HG03460 (cell line): ENCODE results near the gene NABP1.
"Not testable (repeated sequence)": the region's sequence is repeated elsewhere in the genome, so short reads cannot be mapped to it uniquely, and the experiment has no call there.

ENCODE experiments used
- ATAC-seq: cut with Tn5 transposase; IDR thresholded peaks from one replicate; pipeline ENCODE4 v1.9.1; 2021; ENCODE audit not compliant: unreplicated experiment

Gene NABP1

GRCh38 chr2:191677646-191678436, at the start of gene NABP1:
TSS of gene NABP1 (plus strand) at chr2:191678136. CDS start at chr2:191678615, 479 bp downstream.
- ATAC-seq = peak; percentile 64

GRCh38 chr2:191629001-191629453, 48.9 kb upstream of the NABP1 start:
- no peak for ATAC-seq

- no peak for ATAC-seq
These were observed 47.8 kb upstream of the NABP1 start for GRCh38 chr2:191629976-191630712.

GRCh38 chr2:191631754-191632153, 46.2 kb upstream of the NABP1 start:
- no peak for ATAC-seq

GRCh38 chr2:191632426-191632825, 45.5 kb upstream of the NABP1 start:
- no peak for ATAC-seq

GRCh38 chr2:191634791-191635190, 43.1 kb upstream of the NABP1 start:
- ATAC-seq = no peak

- ATAC-seq = peak; percentile 77
These were observed 42.4 kb upstream of the NABP1 start for GRCh38 chr2:191635333-191636234.

- no peak for ATAC-seq
These were observed 41.7 kb upstream of the NABP1 start for GRCh38 chr2:191636235-191636543.

- no peak for ATAC-seq
These were observed 41.4 kb upstream of the NABP1 start for GRCh38 chr2:191636586-191636985.

GRCh38 chr2:191637182-191638078, 40.5 kb upstream of the NABP1 start:
- ATAC-seq = peak; percentile 65

GRCh38 chr2:191638079-191638801, 39.7 kb upstream of the NABP1 start:
- no peak for ATAC-seq

- no peak for ATAC-seq
These were observed 39.1 kb upstream of the NABP1 start for GRCh38 chr2:191638802-191639172.

GRCh38 chr2:191641609-191642008, 36.3 kb upstream of the NABP1 start:
- ATAC-seq = no peak

GRCh38 chr2:191642541-191642940, 35.4 kb upstream of the NABP1 start:
- ATAC-seq = no peak

- no peak for ATAC-seq
These were observed 34.5 kb upstream of the NABP1 start for GRCh38 chr2:191643429-191643828.

GRCh38 chr2:191644613-191645012, 33.3 kb upstream of the NABP1 start:
- not testable (repeated sequence) for ATAC-seq

- no peak for ATAC-seq
These were observed 32.9 kb upstream of the NABP1 start for GRCh38 chr2:191645032-191645431.

GRCh38 chr2:191645434-191646162, 32.3 kb upstream of the NABP1 start:
- ATAC-seq = no peak
